ENCODE results near the gene FAM47E. TPM values are rescaled to one million over a fixed set of nuclear protein-coding genes. Genes with fewer than 3 reads are reported as not detected.

Gene FAM47E
- polyA plus RNA-seq, 1 donor from 2014 or later = 3.7 TPM

- Histone ChIP-seq H3K9me2 (ENCODE audit: insufficient read depth, low read length) (no peaks in the 10 kb centered on the region), H3K27me3 (ENCODE audit: insufficient read depth, low read depth, low read length) (no peaks in the 10 kb centered on the region), H3K4me2 (ENCODE audit: low read length) (no peak overlapping the region), H3K9ac (ENCODE audit: low read length) (no peak overlapping the region), H2AFZ (ENCODE audit: low read depth, low read length) (no peak overlapping the region), H3K36me3 (ENCODE audit: insufficient read depth, low read length) (no peaks in the 10 kb centered on the region), H3K79me2 (replicated peaks; ENCODE audit: insufficient read depth, low read length) (no peaks in the 10 kb centered on the region), H3K27ac (ENCODE audit: low read length) (no peak overlapping the region), H4K20me1 (ENCODE audit: insufficient read depth) (no peaks in the 10 kb centered on the region), H3F3A (ENCODE audit: insufficient read depth, low read length, poor library complexity, severe bottlenecking) (no peaks in the 10 kb centered on the region), H3K9me3 (ENCODE audit: low read length) (no peaks in the 10 kb centered on the region), H3K4me3 (ENCODE audit: low read length) (no peak overlapping the region)
- no peak for TF ChIP-seq EP300 (conservative IDR thresholded peaks at IDR 0.05; ENCODE audit: poor library complexity, severe bottlenecking)
- no peak for TF ChIP-seq POLR2AphosphoS5 (IDR thresholded peaks at IDR 0.05)
- TF ChIP-seq MXI1 (conservative IDR thresholded peaks at IDR 0.05; ENCODE audit: poor library complexity, severe bottlenecking) = no peak
- no peak for TF ChIP-seq CTCF (IDR thresholded peaks at IDR 0.05; ENCODE audit: poor library complexity, severe bottlenecking)
- no peak for TF ChIP-seq SMC3 (conservative IDR thresholded peaks at IDR 0.05; ENCODE audit: poor library complexity)
- no peak for TF ChIP-seq TAF1 (IDR thresholded peaks at IDR 0.05; ENCODE audit: low read depth)
- TF ChIP-seq EZH2 (IDR thresholded peaks at IDR 0.05; ENCODE audit: borderline replicate concordance, insufficient read depth, low read length, poor library complexity, severe bottlenecking) = no peak
- no peak for TF ChIP-seq REST (IDR thresholded peaks at IDR 0.05; ENCODE audit: borderline replicate concordance)
- no peak for TF ChIP-seq RAD21 (conservative IDR thresholded peaks at IDR 0.05)
These were observed 27.4 kb upstream of the FAM47E start for GRCh38 chr4:76224171-76224570.

- Histone ChIP-seq H4K20me1 (ENCODE audit: insufficient read depth) (no peaks in the 10 kb centered on the region), H3F3A (ENCODE audit: insufficient read depth, low read length, poor library complexity, severe bottlenecking) (no peaks in the 10 kb centered on the region), H2AFZ (ENCODE audit: low read depth, low read length) (no peak overlapping the region), H3K9me2 (ENCODE audit: insufficient read depth, low read length) (no peaks in the 10 kb centered on the region), H3K9ac (ENCODE audit: low read length) (no peak overlapping the region), H3K27ac (ENCODE audit: low read length) (no peak overlapping the region), H3K36me3 (ENCODE audit: insufficient read depth, low read length) (no peaks in the 10 kb centered on the region), H3K4me3 (ENCODE audit: low read length) (no peak overlapping the region), H3K4me2 (ENCODE audit: low read length) (no peak overlapping the region), H3K79me2 (replicated peaks; ENCODE audit: insufficient read depth, low read length) (no peaks in the 10 kb centered on the region), H3K9me3 (ENCODE audit: low read length) (no peaks in the 10 kb centered on the region), H3K27me3 (ENCODE audit: insufficient read depth, low read depth, low read length) (no peaks in the 10 kb centered on the region)
- TF ChIP-seq TAF1 (IDR thresholded peaks at IDR 0.05; ENCODE audit: low read depth) (no peak), EP300 (conservative IDR thresholded peaks at IDR 0.05; ENCODE audit: poor library complexity, severe bottlenecking) (no peak), REST (IDR thresholded peaks at IDR 0.05; ENCODE audit: borderline replicate concordance) (no peak), MXI1 (conservative IDR thresholded peaks at IDR 0.05; ENCODE audit: poor library complexity, severe bottlenecking) (no peak), RAD21 (conservative IDR thresholded peaks at IDR 0.05) (no peak), CTCF (IDR thresholded peaks at IDR 0.05; ENCODE audit: poor library complexity, severe bottlenecking) (no peak), EZH2 (IDR thresholded peaks at IDR 0.05; ENCODE audit: borderline replicate concordance, insufficient read depth, low read length, poor library complexity, severe bottlenecking) (no peak), POLR2AphosphoS5 (IDR thresholded peaks at IDR 0.05) (no peak), SMC3 (conservative IDR thresholded peaks at IDR 0.05; ENCODE audit: poor library complexity) (no peak)
These were observed 25.1 kb upstream of the FAM47E start for GRCh38 chr4:76226418-76226817.

All from neural cell (in vitro differentiated cells).